Cardiac fibroblast (primary cell): ENCODE measurements around the gene PYGM.

ENCODE experiments used
- DNase-seq, 2 donors: peaks; one replicate each; pipeline versions ENCODE4 v3.0.0 to v3.0.0-alpha.2; 2010; ENCODE audit warnings: low read depth in 2 of 2
- H3K4me3 ChIP-seq, 2 donors: replicated peaks in 1 of 2; 1 replicate in 1 of 2; 2 replicates in 1 of 2; pipeline ENCODE4 v1.5.1; 2011; ENCODE audit warnings: low read depth in 2 of 2, low read length in 2 of 2, mild to moderate bottlenecking in 2 of 2, moderate library complexity in 1 of 2
- CTCF ChIP-seq: IDR thresholded peaks from one replicate; pipeline ENCODE4 v1.5.1; 2011; ENCODE audit warnings: low read depth, mild to moderate bottlenecking, low read length, inconsistent platforms

Gene PYGM

GRCh38 chr11:64763526-64764039 lies 3.8 kb upstream of the PYGM start:
- no peak for TF ChIP-seq CTCF
- no peak for DNase-seq
- no peak overlapping the region for H3K4me3 ChIP-seq

GRCh38 chr11:64762674-64763525 lies 3.1 kb upstream of the PYGM start:
- peak; percentile 71 to 76 for DNase-seq
- TF ChIP-seq CTCF: no peak
- H3K4me3 ChIP-seq: no peak overlapping the region

GRCh38 chr11:64762277-64762673 lies 2.5 kb upstream of the PYGM start:
- no peak for TF ChIP-seq CTCF
- no peak overlapping the region for H3K4me3 ChIP-seq
- DNase-seq: no peak

GRCh38 chr11:64760759-64761420 lies 1.1 kb upstream of the PYGM start:
- no peak for TF ChIP-seq CTCF
- no peak for DNase-seq
- no peak overlapping the region for H3K4me3 ChIP-seq

GRCh38 chr11:64759131-64759721 lies 548 bp downstream of the PYGM start:
- no peak for TF ChIP-seq CTCF
- DNase-seq: no peak
- peak overlapping the region in 1 of 2 donors; percentile 2 for H3K4me3 ChIP-seq

GRCh38 chr11:64758330-64759079 lies 1.3 kb downstream of the PYGM start:
- no peak for TF ChIP-seq CTCF
- DNase-seq: no peak
- no peak overlapping the region for H3K4me3 ChIP-seq
